Cortex of kidney (tissue), 1 donor: Measurements from ENCODE around the gene VEGFA.

Source experiments
- DNase-seq: peaks from one replicate; lab custom pipeline; 2025; lab: John Stamatoyannopoulos, UW

The VEGFA gene

GRCh38 chr6:43738877-43739641 lies 31.0 kb upstream of the VEGFA start:
- DNase-seq: no peak

- DNase-seq: no peak
Observed at GRCh38 chr6:43739642-43740091, 30.3 kb upstream of the VEGFA start.

- no peak for DNase-seq
Observed at GRCh38 chr6:43740321-43740960, 29.6 kb upstream of the VEGFA start.

- DNase-seq: no peak
Observed at GRCh38 chr6:43740961-43741764, 28.8 kb upstream of the VEGFA start.

- no peak for DNase-seq
Observed at GRCh38 chr6:43741829-43742228, 28.2 kb upstream of the VEGFA start.

- no peak for DNase-seq
Observed at GRCh38 chr6:43742285-43742684, 27.7 kb upstream of the VEGFA start.

GRCh38 chr6:43742931-43743632 lies 26.9 kb upstream of the VEGFA start:
- no peak for DNase-seq

- DNase-seq: no peak
Observed at GRCh38 chr6:43743682-43744381, 26.2 kb upstream of the VEGFA start.

GRCh38 chr6:43744491-43744890 lies 25.5 kb upstream of the VEGFA start:
- no peak for DNase-seq

GRCh38 chr6:43744931-43745727 lies 24.9 kb upstream of the VEGFA start:
- DNase-seq: no peak

- DNase-seq: no peak
Observed at GRCh38 chr6:43746071-43746470, 23.9 kb upstream of the VEGFA start.

- DNase-seq: no peak
Observed at GRCh38 chr6:43746613-43747102, 23.4 kb upstream of the VEGFA start.

- no peak for DNase-seq
Observed at GRCh38 chr6:43747784-43748183, 22.2 kb upstream of the VEGFA start.

GRCh38 chr6:43748765-43749164 lies 21.2 kb upstream of the VEGFA start:
- no peak for DNase-seq

GRCh38 chr6:43749461-43749860 lies 20.6 kb upstream of the VEGFA start:
- no peak for DNase-seq

GRCh38 chr6:43750622-43751021 lies 19.4 kb upstream of the VEGFA start:
- no peak for DNase-seq

- DNase-seq: no peak
Observed at GRCh38 chr6:43753570-43754183, 16.3 kb upstream of the VEGFA start.

- no peak for DNase-seq
Observed at GRCh38 chr6:43757966-43758616, 11.9 kb upstream of the VEGFA start.

- DNase-seq: no peak
Observed at GRCh38 chr6:43758617-43759050, 11.4 kb upstream of the VEGFA start.
